DND-41 (cell line): ENCODE measurements around the gene IFT20.

Source experiments
- ATAC-seq: fragments of 200-7000 bp; cut with Tn5 transposase; 3 replicates; pipeline ENCODE4 v1.9.1; 2021; ENCODE audit warnings: low read depth; ENCODE audit not compliant: insufficient read depth
- DNase-seq: peaks from one replicate; pipeline ENCODE4 v3.0.0-alpha.2; 2020
- H2AFZ ChIP-seq: 2 replicates; pipeline ENCODE4 v1.6.0; 2012; ENCODE audit warnings: low read depth, low read length
- H3K27ac ChIP-seq: 2 replicates; pipeline ENCODE4 v1.5.1; 2012; ENCODE audit warnings: low read length, inconsistent platforms
- H3K27me3 ChIP-seq: fragments of 200-600 bp; sonication (generic); 2 replicates; pipeline ENCODE4 v1.6.0; 2012; ENCODE audit warnings: low read length, mild to moderate bottlenecking, inconsistent platforms; ENCODE audit not compliant: insufficient read depth, poor library complexity
- H3K36me3 ChIP-seq: 2 replicates; pipeline ENCODE4 v1.5.1; 2012; ENCODE audit warnings: low read length, inconsistent platforms; ENCODE audit not compliant: insufficient read depth
- H3K4me1 ChIP-seq: 2 replicates; pipeline ENCODE4 v1.5.1; 2012; ENCODE audit warnings: mild to moderate bottlenecking, low read length; ENCODE audit not compliant: insufficient read depth
- H3K4me2 ChIP-seq: 2 replicates; pipeline ENCODE4 v1.6.0; 2012; ENCODE audit warnings: mild to moderate bottlenecking, moderate library complexity, low read length, inconsistent platforms; ENCODE audit not compliant: insufficient read depth
- H3K4me3 ChIP-seq, 2 experiments: fragments of 200-600 bp in 1 of 2; shearing (Covaris generic) in 1 of 2; 2 replicates each; pipeline ENCODE4 v1.5.1; 2012 to 2016; ENCODE audit warnings: inconsistent platforms in 2 of 2, low read length in 2 of 2, mild to moderate bottlenecking in 2 of 2, low read depth in 1 of 2, moderate library complexity in 1 of 2
- H3K79me2 ChIP-seq: 2 replicates; pipeline ENCODE4 v1.6.0; 2012; ENCODE audit warnings: low read length, inconsistent platforms; ENCODE audit not compliant: insufficient read depth
- H3K9ac ChIP-seq: 2 replicates; pipeline ENCODE4 v1.6.0; 2012; ENCODE audit warnings: low read depth, mild to moderate bottlenecking, inconsistent platforms, low read length, moderate library complexity
- H3K9me3 ChIP-seq: 2 replicates; pipeline ENCODE4 v1.5.1; 2012; ENCODE audit warnings: low read length, moderate library complexity, mild to moderate bottlenecking, inconsistent platforms; ENCODE audit not compliant: insufficient read depth, severe bottlenecking
- H4K20me1 ChIP-seq: 2 replicates; pipeline ENCODE4 v1.6.0; 2012; ENCODE audit warnings: low read length; ENCODE audit not compliant: insufficient read depth
- CTCF ChIP-seq: IDR thresholded peaks from 2 replicates; pipeline ENCODE4 v1.5.1; 2012; ENCODE audit warnings: borderline replicate concordance, low read length, moderate library complexity, mild to moderate bottlenecking; ENCODE audit not compliant: poor library complexity, severe bottlenecking; ENCODE audit errors: extremely low read depth
- EZH2 ChIP-seq: IDR thresholded peaks from 3 replicates; pipeline ENCODE4 v1.6.1; 2012; ENCODE audit warnings: borderline replicate concordance, low read depth, mild to moderate bottlenecking, moderate library complexity, low read length, inconsistent platforms; ENCODE audit not compliant: severe bottlenecking

IFT20 gene

GRCh38 chr17:28282596-28282995 lies 52.7 kb downstream of the IFT20 start:
- no peaks in the 10 kb centered on the region for H3K4me1 ChIP-seq
- DNase-seq (no peak), ATAC-seq (no peak)
- H3K27ac ChIP-seq, result no peak overlapping the region
- no peak overlapping the region for H2AFZ ChIP-seq
- H3K4me2 ChIP-seq, result no peak overlapping the region
- no peaks in the 10 kb centered on the region for H3K9me3 ChIP-seq
- peaks cover 2% of the 10 kb centered on the region; the same call in 1 of the 2 replicates for H4K20me1 ChIP-seq
- no peak overlapping the region for H3K4me3 ChIP-seq
- H3K79me2 ChIP-seq, result no peaks in the 10 kb centered on the region
- H3K27me3 ChIP-seq, result peaks cover 33% of the 10 kb centered on the region
- no peak overlapping the region for H3K9ac ChIP-seq
- TF ChIP-seq EZH2 (no peak), CTCF (no peak)
- no peaks in the 10 kb centered on the region for H3K36me3 ChIP-seq

DNA sequence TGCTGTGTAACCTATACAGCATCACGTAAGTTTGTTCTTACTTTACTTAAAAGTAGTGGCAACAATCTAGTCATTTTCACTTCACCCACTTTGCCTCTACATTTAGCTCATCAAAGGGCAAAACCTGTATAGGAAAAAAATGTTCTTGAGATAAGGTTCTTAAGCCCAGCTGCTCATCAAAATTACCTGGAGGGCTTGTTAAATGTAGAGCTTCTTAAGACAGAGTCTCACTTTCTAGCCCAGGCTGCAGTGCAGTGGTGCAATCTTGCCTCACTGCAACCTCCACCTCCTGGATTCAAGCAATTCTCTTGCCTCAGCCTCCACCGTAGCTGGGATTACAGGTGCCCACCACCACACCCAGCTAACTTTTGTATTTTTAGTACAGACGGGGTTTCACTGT lies 54.4 kb downstream of the IFT20 start:
- no peak for TF ChIP-seq CTCF
- no peak for TF ChIP-seq EZH2
- Histone ChIP-seq H3K4me3 (no peak overlapping the region), H3K4me1 (no peaks in the 10 kb centered on the region), H2AFZ (no peak overlapping the region), H3K27me3 (peaks cover 42% of the 10 kb centered on the region), H3K27ac (no peak overlapping the region), H3K9me3 (no peaks in the 10 kb centered on the region), H3K79me2 (no peaks in the 10 kb centered on the region), H3K36me3 (no peaks in the 10 kb centered on the region), H4K20me1 (peaks cover 15% of the 10 kb centered on the region), H3K4me2 (no peak overlapping the region), H3K9ac (no peak overlapping the region)
- ATAC-seq, result no peak
- DNase-seq, result no peak

- H3K36me3 ChIP-seq, result no peaks in the 10 kb centered on the region
- no peak for TF ChIP-seq CTCF
- no peak for TF ChIP-seq EZH2
Observed at GRCh38 chr17:28279411-28279810, 55.9 kb downstream of the IFT20 start.

More at GRCh38 chr17:28279411-28279810, 55.9 kb downstream of the IFT20 start:
- no peaks in the 10 kb centered on the region for H3K79me2 ChIP-seq
- no peaks in the 10 kb centered on the region for H3K4me1 ChIP-seq
- H2AFZ ChIP-seq, result no peak overlapping the region
- no peaks in the 10 kb centered on the region for H3K9me3 ChIP-seq
- H4K20me1 ChIP-seq, result peaks cover 15% of the 10 kb centered on the region
- H3K4me2 ChIP-seq, result no peak overlapping the region
- H3K9ac ChIP-seq, result no peak overlapping the region
- no peak for ATAC-seq
- peaks cover 42% of the 10 kb centered on the region for H3K27me3 ChIP-seq
- no peak overlapping the region for H3K4me3 ChIP-seq
- no peak overlapping the region for H3K27ac ChIP-seq
- DNase-seq, result no peak
